ENCODE data around the gene CHST13.

Gene CHST13

DNA sequence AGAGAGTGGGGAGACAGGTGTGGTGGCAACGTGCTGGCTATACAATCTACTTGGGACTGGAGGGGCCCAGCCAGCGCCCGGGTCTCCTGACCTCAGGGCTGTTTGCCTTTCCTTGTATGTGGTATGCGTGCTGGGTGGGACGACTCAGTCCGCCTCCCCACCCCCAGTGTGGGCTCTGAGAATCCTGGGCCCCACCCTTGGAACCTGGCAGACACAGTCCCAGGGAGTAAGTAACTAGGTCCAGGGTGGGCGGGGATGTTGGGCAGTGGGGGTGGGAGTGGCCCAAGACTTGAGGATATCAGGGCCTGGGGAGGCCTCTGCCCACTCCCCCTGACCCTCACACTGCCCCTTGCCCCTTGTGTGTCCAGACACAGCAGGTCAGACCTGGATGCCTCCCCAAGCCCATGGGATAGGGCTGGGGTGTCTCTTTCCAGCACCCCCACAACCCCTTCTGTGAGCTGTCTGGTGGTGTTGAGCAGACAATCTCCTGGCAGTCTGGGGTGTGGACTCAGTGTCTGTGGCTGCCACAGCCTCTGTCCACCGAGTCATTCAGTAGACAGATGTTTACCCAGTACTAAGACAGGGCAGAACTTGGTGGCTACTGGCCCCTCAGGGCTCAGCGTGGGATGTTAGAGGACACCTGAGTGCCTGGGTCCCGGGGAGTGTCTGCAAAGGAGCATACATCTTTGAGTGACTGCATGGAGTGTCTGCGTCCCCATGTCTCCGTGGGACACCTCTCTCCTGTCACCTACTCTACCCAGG lies 1.3 kb downstream of the CHST13 start:
- no peak overlapping the region for H3K4me3 ChIP-seq (ENCODE audit: low read length)

DNA sequence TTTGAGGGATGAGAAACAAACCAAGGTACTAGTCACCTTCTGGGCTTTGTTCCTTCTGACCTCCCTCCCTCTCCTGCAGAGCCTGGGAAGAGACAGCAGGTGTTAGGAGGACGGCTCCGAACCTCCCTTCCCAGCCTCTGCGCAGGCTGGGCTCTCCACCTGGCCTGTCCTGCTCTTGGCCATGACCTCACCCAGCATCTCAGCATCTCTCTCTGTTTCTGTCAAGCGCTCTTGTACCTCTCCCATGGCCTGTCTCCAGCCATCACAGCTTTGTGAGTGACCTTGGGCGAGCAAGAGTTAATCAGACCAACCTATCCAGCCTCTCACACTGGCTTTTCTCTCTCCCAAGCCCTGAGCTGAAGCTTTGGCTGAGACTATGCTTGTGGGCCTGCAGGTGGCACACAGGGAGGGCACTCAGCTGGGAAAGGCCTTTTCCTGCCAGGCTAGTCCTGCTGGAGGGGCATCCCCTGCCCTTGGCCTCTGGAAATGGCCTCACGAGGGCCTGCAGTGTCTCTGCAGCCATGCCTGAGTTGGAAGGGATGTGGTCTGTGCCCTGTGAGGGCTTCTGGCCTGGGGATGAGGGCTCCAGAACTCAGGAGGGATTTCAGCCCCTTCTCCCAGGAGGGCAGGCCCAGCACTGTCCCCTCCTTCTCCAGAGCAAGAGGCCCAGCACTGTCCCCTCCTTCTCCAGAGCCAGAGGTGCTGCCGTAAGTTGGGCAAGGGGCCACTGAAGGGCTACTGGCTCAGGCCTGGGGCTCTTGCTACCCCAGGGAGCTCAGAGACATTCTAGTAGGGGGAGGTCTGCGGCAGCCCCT lies 2.1 kb downstream of the CHST13 start:
- H3K4me3 ChIP-seq (ENCODE audit: low read length), result no peak overlapping the region
- TF ChIP-seq, protein P1, sequence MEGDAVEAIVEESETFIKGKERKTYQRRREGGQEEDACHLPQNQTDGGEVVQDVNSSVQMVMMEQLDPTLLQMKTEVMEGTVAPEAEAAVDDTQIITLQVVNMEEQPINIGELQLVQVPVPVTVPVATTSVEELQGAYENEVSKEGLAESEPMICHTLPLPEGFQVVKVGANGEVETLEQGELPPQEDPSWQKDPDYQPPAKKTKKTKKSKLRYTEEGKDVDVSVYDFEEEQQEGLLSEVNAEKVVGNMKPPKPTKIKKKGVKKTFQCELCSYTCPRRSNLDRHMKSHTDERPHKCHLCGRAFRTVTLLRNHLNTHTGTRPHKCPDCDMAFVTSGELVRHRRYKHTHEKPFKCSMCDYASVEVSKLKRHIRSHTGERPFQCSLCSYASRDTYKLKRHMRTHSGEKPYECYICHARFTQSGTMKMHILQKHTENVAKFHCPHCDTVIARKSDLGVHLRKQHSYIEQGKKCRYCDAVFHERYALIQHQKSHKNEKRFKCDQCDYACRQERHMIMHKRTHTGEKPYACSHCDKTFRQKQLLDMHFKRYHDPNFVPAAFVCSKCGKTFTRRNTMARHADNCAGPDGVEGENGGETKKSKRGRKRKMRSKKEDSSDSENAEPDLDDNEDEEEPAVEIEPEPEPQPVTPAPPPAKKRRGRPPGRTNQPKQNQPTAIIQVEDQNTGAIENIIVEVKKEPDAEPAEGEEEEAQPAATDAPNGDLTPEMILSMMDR (IDR thresholded peaks at IDR 0.05; ENCODE audit: insufficient read depth, low read depth, low read length, missing control alignments), result no peak
- no peak for DNase-seq (ENCODE audit: low read depth)

More for the DNA sequence above, 1.3 kb downstream of the CHST13 start:
- no peak for DNase-seq (ENCODE audit: low read depth)
- TF ChIP-seq, protein P1 (IDR thresholded peaks at IDR 0.05; ENCODE audit: insufficient read depth, low read depth, low read length, missing control alignments), result no peak

DNA sequence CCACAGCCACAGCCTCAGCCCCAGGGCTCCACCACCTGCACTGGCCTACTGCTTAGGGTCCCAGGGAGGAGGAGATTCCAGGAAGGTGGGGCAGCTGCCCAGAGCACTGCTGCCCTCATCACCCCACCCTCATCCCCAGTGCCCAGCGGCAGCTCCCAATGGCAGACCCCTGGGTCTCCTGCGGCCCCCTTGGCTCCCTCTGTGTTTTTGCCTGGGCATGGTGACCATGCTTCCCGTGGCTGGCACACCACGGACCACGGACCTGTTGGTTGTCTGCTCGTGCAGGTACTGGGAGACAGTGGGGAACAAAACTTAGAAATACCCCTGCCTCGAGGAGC lies 2.7 kb downstream of the CHST13 start:
- no peak overlapping the region for H3K4me3 ChIP-seq (ENCODE audit: low read length)
- TF ChIP-seq, protein P1 (IDR thresholded peaks at IDR 0.05; ENCODE audit: insufficient read depth, low read depth, low read length, missing control alignments), result no peak
- DNase-seq (ENCODE audit: low read depth), result no peak

DNA sequence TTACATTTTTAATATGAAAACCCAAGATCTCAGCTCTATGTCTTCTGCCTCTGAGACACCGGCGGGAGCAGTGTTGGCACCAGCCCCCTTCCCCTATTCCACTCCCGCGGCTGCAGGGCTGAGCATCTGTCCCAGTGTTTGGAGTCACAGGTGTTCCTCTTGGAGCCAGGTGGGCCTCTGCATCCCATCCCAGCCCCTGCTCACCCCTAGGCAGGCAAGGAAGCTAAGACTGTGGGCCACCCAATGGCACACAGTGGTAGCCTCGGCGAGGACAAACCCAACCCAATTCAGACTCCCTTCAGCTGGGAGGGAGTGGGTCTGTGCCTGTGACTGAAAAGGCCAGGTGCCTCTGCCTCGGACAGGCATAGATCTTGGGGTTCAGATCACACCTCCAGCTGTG lies 3.1 kb downstream of the CHST13 start:
- TF ChIP-seq, protein P1 (IDR thresholded peaks at IDR 0.05; ENCODE audit: insufficient read depth, low read depth, low read length, missing control alignments), result no peak
- DNase-seq (ENCODE audit: low read depth), result no peak
- H3K4me3 ChIP-seq (ENCODE audit: low read length), result no peak overlapping the region

DNA sequence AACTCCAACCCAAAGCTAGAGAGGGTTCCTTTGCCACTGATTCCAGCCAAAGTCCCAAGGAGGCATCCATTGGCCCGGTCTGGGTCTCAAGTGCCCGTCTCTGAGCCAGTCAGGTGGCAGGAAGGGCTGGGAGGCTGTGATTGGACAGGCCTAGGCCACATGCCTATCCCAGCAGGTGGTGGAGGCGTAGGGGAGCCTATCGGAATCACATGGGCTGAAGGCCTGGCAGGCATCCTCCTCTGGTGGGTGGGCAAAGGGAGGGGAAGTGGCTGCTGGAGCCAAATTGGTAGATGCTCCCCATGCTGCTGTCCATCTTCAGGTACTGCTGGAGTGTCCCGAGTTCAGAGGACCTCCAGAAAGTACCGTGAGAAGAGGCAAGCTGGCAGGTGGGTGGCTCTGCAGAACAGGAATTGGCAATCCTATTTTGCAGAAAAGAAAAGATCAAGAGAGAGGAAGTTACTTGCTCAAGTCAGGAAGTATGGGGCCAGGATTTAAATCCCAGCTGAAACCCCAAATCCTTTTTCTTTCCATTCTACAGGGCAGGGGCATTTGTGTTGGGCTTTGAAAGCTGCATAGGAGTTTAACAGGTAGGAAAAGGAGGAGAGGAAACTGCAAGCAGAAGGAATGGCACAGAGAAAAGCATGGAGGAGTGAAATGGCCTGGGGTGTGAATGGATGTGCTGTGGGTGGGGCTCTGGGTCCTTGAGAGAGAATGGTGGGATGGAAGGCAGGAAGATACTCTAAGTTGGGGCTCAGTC lies 3.7 kb downstream of the CHST13 start:
- H3K4me3 ChIP-seq (ENCODE audit: low read length), result no peak overlapping the region
- TF ChIP-seq, protein P1 (IDR thresholded peaks at IDR 0.05; ENCODE audit: insufficient read depth, low read depth, low read length, missing control alignments), result no peak
- DNase-seq (ENCODE audit: low read depth), result no peak

DNA sequence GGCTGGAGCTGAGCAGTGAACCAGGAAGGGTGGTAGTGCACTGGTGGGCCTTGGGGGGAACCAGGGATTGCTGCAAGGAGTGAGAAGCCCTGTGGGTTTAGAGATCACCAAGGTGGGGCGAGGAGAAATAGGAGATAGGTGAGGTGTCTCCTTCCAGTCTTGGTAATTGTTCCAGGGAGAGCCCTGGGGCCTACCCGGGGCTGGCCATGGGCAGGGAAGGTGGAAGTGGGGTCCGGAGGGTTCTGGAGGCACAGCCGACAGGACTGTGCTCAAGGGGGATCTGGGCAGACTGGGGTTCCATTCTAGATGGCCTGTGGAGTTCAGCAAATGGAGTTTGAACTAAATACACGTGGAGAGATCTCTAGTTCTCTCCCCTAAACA lies 4.5 kb downstream of the CHST13 start:
- DNase-seq (ENCODE audit: low read depth), result no peak
- TF ChIP-seq, protein P1 (IDR thresholded peaks at IDR 0.05; ENCODE audit: insufficient read depth, low read depth, low read length, missing control alignments), result no peak
- H3K4me3 ChIP-seq (ENCODE audit: low read length), result no peak overlapping the region
